Psoas muscle (tissue), 8 donors: ENCODE measurements around the gene MID2. TPM values are rescaled to one million over a fixed set of nuclear protein-coding genes. Genes with fewer than 3 reads are reported as not detected.

ENCODE experiments used
- ATAC-seq, 4 donors: fragments of 200-7000 bp; cut with Tn5 transposase; one replicate each; pipeline ENCODE4 v1.9.1; 2020; ENCODE audit warnings: moderate library complexity in 3 of 4, mild to moderate bottlenecking in 2 of 4
- DNase-seq, 2 donors: peaks; one replicate each; pipeline ENCODE4 v3.0.0-alpha.2; 2020
- H3K27ac ChIP-seq: fragments of 200-600 bp; one replicate; pipeline ENCODE4 v1.8.0; 2022
- H3K27me3 ChIP-seq, 3 donors: fragments of 200-600 bp in 1 of 3; one replicate each; pipeline versions ENCODE4 v1.6.1 to v1.8.0; 2013 to 2022; ENCODE audit warnings: low read length in 2 of 3, mild to moderate bottlenecking in 2 of 3, moderate library complexity in 1 of 3; ENCODE audit not compliant: insufficient read depth in 3 of 3
- H3K36me3 ChIP-seq, 2 donors: fragments of 200-600 bp in 1 of 2; one replicate each; pipeline versions ENCODE4 v1.6.1 to v1.8.0; 2013 to 2022; ENCODE audit warnings: low read depth in 1 of 2, mild to moderate bottlenecking in 1 of 2, moderate library complexity in 1 of 2; ENCODE audit not compliant: insufficient read depth in 1 of 2
- H3K4me1 ChIP-seq: fragments of 200-600 bp; one replicate; pipeline ENCODE4 v1.8.0; 2022
- H3K4me3 ChIP-seq: fragments of 200-600 bp; one replicate; pipeline ENCODE4 v1.8.0; 2022; ENCODE audit warnings: mild to moderate bottlenecking
- H3K9me3 ChIP-seq: fragments of 200-600 bp; one replicate; pipeline ENCODE4 v1.8.0; 2022
- CTCF ChIP-seq: fragments of 200-600 bp; IDR thresholded peaks from one replicate; pipeline ENCODE4 v1.8.0; 2022; ENCODE audit warnings: antibody characterized with exemption
- WGBS, 3 donors: extraction: QIAGEN DNeasy Blood & Tissue Kit; methylation state at CpG; one replicate each; pipeline versions ENCODE4 v1.1.6 to v1.1.7; 2013; 5-methylcytosine and 5-hydroxymethylcytosine counted together
- intact Hi-C, 2 donors: fragments of 100-400 bp; cut with DNase I; formaldehyde crosslinking; loops; one replicate each; pipeline versions ENCODE4 v1.11.0 to v1.14.2; 2022
- polyA plus RNA-seq, 3 donors: library from polyadenylated mRNA; stranded (reverse); fragments of 200-250 nt; gene quantifications; one replicate each; pipeline ENCODE4 v1.2.3, GENCODE V29; 2013
- total RNA-seq, 4 donors: library from RNA; stranded (reverse); fragmentation: NEBNext Ultra II Directional in 2 of 4; extraction: Animal tissue kit (Norgen Biotek cat#: 25700) in 2 of 4; gene quantifications; one replicate each; pipeline versions ENCODE4 v1.2.1 to v1.2.4, GENCODE V29; 2021 to 2023
- donor health status: healthy with polysubstance abuse.
- donor health status: DM: no; HTN: no; CAD: no; lungs with moderate emphysema.
- donor health status: Bipolar disorder and iron deficiency.
- donor health status: healthy.
- donor health status: DM: yes; HTN: yes; CAD: no.
- donor health status: DM: no; HTN: no; CAD: no.
- donor health status: DM: no; HTN: no; CAD: no.
- donor health status: DM: yes; HTN: yes; CAD: no.

Gene MID2
- total and polyA plus RNA-seq, 7 donors = 4.8 to 21.6 (median 18.6) TPM

DNA sequence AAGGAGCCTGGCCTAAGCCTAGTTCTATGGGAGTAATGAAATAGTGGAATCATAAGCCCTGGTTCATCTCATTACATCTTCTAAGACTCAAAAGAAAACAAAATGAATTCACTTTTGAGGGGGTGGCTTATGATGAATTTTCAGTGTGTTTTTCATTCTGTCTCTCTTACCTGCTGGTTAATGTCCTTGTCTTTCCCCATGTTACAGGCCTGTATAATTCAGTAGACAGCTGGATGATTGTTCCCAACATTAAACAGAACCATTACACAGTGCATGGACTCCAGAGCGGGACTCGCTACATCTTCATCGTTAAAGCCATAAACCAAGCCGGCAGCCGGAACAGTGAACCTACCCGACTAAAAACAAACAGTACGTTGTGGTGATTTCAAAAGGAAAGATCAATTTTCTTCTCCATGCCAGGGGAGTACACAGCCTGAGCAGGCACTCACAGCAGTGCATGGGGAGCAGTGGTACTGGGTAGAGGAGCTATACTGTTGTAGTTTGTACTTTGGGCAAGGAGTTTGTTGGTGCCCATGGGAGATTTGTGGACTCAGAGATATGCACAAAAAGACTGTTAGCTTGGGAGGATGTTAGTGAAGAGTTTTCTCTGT lies 98.6 kb downstream of the MID2 start:
- DNase-seq (no peak), ATAC-seq (no peak)
- Histone ChIP-seq H3K27me3 (peaks cover 0 to 16% (median 0%) of the 10 kb centered on the region in 3 donors), H3K36me3 (peaks cover 0 to 54% of the 10 kb centered on the region in 2 donors), H3K27ac (no peak overlapping the region), H3K4me1 (no peaks in the 10 kb centered on the region), H3K4me3 (no peak overlapping the region), H3K9me3 (no peaks in the 10 kb centered on the region)
- WGBS, 3 donors = 81 to 94% (median 90%) methylated on average over 7 of the region's 7 CpGs
- no peak for TF ChIP-seq CTCF
- intact Hi-C loops = no loop called here

DNA sequence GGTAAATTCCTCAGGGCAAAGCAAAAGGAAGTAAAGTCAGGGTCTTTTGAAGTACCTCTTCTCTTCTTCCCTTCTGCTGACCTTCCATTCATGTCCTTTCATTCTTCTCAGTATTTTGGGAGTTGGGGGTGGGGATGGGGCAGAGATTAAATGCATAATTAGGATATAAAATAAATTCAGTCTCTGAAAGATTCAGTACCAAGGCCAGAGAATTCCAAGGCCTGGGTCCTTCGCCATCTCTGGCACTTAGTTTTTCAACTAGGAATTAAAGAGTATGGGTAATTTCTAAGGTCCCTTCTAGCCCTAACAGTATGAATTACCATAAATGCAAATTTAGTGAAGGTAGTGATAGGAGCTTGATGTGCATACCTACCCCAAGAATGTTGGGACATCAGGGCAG lies 108.6 kb downstream of the MID2 start:
- DNase-seq = no peak
- no peak for TF ChIP-seq CTCF
- Histone ChIP-seq H3K4me1 (peaks cover 4% of the 10 kb centered on the region), H3K27ac (no peak overlapping the region), H3K36me3 (peaks cover 0 to 2% of the 10 kb centered on the region in 2 donors), H3K9me3 (no peaks in the 10 kb centered on the region), H3K27me3 (peaks cover 0 to 28% (median 0%) of the 10 kb centered on the region in 3 donors), H3K4me3 (no peak overlapping the region)
- ATAC-seq = no peak
- intact Hi-C loops = no loop called here
- 85 to 96% (median 90%) methylated on average over 1 of the region's 1 CpG for WGBS, 3 donors

GRCh38 chrX:107935200-107935599 lies 109.5 kb downstream of the MID2 start:
- no peak overlapping the region for H3K27ac ChIP-seq
- H3K9me3 ChIP-seq = no peaks in the 10 kb centered on the region

GRCh38 chrX:107935664-107936433 lies 110.2 kb downstream of the MID2 start:
- Histone ChIP-seq H3K27me3 (peaks cover 0 to 23% (median 0%) of the 10 kb centered on the region in 3 donors), H3K4me1 (peaks cover 4% of the 10 kb centered on the region), H3K4me3 (no peak overlapping the region), H3K36me3 (no peaks in the 10 kb centered on the region), H3K27ac (no peak overlapping the region), H3K9me3 (no peaks in the 10 kb centered on the region)
- intact Hi-C loops = no loop called here
- TF ChIP-seq CTCF = no peak
- ATAC-seq = no peak
- 7 to 45% (median 11%) methylated on average over 45 to 48 of the region's 48 CpGs for WGBS, 3 donors
- no peak for DNase-seq

More at GRCh38 chrX:107935200-107935599, 109.5 kb downstream of the MID2 start:
- Histone ChIP-seq H3K4me1 (peaks cover 4% of the 10 kb centered on the region), H3K36me3 (no peaks in the 10 kb centered on the region), H3K4me3 (no peak overlapping the region), H3K27me3 (peaks cover 0 to 26% (median 0%) of the 10 kb centered on the region in 3 donors)
- TF ChIP-seq CTCF = no peak
- no peak for DNase-seq
- 32 to 52% (median 35%) methylated on average over 7 of the region's 7 CpGs for WGBS, 3 donors
- no peak for ATAC-seq
- intact Hi-C loops = no loop called here
